GM18867 (cell line): ENCODE data around the gene RABAC1.
"Not testable (repeated sequence)": the region's sequence is repeated elsewhere in the genome, so short reads cannot be mapped to it uniquely, and the experiment has no call there.

Experiments
- ATAC-seq: cut with Tn5 transposase; IDR thresholded peaks from one replicate; pipeline ENCODE4 v1.9.1; 2021; ENCODE audit warnings: mild to moderate bottlenecking, moderate library complexity; ENCODE audit not compliant: unreplicated experiment

The RABAC1 gene

GRCh38 chr19:41918095-41918494, 41.0 kb downstream of the RABAC1 start:
- ATAC-seq, result no peak

- ATAC-seq, result no peak
Observed at GRCh38 chr19:41917676-41918075, 41.4 kb downstream of the RABAC1 start.

GRCh38 chr19:41915776-41916414, 43.2 kb downstream of the RABAC1 start:
- ATAC-seq, result no peak

GRCh38 chr19:41915021-41915775, 43.9 kb downstream of the RABAC1 start:
- no peak for ATAC-seq

- not testable (repeated sequence) for ATAC-seq
Observed at GRCh38 chr19:41914424-41914834, 44.7 kb downstream of the RABAC1 start.

- no peak for ATAC-seq
Observed at GRCh38 chr19:41913538-41914423, 45.3 kb downstream of the RABAC1 start.

- ATAC-seq, result no peak
Observed at GRCh38 chr19:41912899-41913537, 46.1 kb downstream of the RABAC1 start.

- no peak for ATAC-seq
Observed at GRCh38 chr19:41911889-41912731, 47.0 kb downstream of the RABAC1 start.

GRCh38 chr19:41910992-41911888, 47.9 kb downstream of the RABAC1 start:
- no peak for ATAC-seq

- ATAC-seq, result no peak
Observed at GRCh38 chr19:41910240-41910991, 48.7 kb downstream of the RABAC1 start.

GRCh38 chr19:41909706-41910105, 49.4 kb downstream of the RABAC1 start:
- ATAC-seq, result no peak

- ATAC-seq, result no peak
Observed at GRCh38 chr19:41908724-41909464, 50.2 kb downstream of the RABAC1 start.

GRCh38 chr19:41907994-41908615, 51.0 kb downstream of the RABAC1 start:
- ATAC-seq, result no peak

GRCh38 chr19:41906916-41907680, 52.0 kb downstream of the RABAC1 start:
- no peak for ATAC-seq
